HG03097 (cell line): ENCODE data around the gene GPR101.
"Not testable (repeated sequence)": the region's sequence is repeated elsewhere in the genome, so short reads cannot be mapped to it uniquely, and the experiment has no call there.

Source experiments
- ATAC-seq: cut with Tn5 transposase; IDR thresholded peaks from one replicate; pipeline ENCODE4 v1.9.1; 2021; ENCODE audit not compliant: unreplicated experiment, low FRiP score

Gene GPR101

DNA sequence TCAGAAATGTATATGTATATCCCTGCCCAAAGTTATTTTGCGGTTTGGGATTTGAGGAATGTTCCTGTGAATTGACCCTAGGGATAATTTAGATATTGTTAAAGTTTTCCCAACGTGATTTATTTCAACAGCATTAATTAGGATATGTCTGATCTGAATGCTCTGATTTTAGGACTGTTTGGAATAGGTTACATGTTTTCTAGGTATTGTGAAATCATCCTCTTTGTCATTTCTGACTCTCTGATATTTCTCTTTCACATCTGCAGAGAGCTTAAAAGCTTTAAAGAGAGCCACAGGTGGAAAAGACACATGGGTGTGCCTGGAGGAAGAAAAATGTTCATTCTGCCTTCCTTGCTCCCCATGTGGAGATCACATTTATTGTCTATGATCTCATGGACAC is 5.1 kb downstream of the GPR101 start:
- no peak for ATAC-seq

DNA sequence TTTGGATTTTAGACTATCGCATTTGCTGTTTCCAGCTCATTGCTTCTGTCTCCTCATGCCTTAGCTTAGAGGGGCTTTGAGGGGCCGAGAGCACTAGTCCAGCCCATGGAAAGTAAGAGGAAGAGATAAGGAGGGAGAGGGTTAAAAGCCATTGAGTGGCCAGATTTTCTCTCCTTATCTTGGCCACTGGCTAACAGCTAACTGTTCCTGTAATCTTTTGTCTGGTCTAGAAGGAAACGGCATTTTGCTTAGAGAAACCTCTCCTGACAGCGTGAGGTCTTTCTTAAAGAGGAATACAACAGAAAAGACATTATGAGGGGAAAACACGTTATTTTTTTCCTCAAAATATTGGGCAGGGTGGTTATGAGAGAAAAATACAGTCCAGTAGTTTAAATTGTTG is 7.9 kb downstream of the GPR101 start:
- ATAC-seq = no peak

DNA sequence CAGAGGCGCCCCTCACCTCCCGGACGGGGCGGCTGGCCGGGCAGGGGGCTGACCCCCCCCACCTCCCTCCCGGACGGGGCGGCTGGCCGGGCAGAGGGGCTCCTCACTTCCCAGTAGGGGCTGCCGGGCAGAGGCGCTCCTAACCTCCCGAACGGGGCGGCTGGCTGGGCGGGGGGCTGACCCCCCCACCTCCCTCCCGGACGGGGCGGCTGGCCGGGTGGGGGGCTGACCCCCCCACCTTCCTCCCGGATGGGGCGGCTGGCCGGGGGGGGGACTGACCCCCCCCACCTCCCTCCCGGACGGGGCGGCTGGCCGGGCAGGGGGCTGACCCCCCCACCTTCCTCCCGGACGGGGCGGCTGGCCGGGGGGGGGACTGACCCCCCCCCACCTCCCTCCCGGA is 33.6 kb downstream of the GPR101 start:
- not testable (repeated sequence) for ATAC-seq

DNA sequence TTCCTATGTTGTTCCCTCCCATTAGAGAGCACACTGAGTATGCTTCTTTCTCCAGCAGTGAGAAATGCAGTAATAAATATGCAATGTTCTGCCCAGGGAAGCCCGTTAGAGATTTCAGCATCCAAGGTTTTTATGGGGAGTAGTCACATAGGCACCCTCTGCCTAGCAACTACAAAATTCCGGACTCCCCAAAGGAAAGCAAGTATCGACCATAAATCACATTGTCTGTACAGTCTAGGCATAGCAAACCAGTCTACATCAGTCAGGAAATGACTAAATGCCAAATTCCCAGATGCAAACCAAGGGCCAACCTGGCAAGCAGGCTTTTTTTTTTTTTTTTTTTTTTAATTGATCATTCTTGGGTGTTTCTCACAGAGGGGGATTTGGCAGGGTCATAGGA is 34.8 kb downstream of the GPR101 start:
- no peak for ATAC-seq
